GM12878 (cell line): ENCODE results near the gene ASH1L. TPM values are rescaled to one million over a fixed set of nuclear protein-coding genes. Genes with fewer than 3 reads are reported as not detected.
A peak's percentile ranks its signal among the peaks of the same experiment; 100 is the strongest.

Source experiments
- ATF7 ChIP-seq: fragments of 450-650 bp; IDR thresholded peaks from 2 replicates; pipeline ENCODE4 v1.6.1; 2016; ENCODE audit warnings: low read depth, mild to moderate bottlenecking
- BHLHE40 ChIP-seq, 2 experiments: fragments of 450-650 bp in 1 of 2; IDR thresholded peaks; 2 replicates each; pipeline ENCODE4 v1.6.1; 2011 to 2017; ENCODE audit warnings: low read depth in 2 of 2, borderline replicate concordance in 1 of 2, improper control_type of control experiment in 1 of 2, low read length in 1 of 2, mild to moderate bottlenecking in 1 of 2
- FOXK2 ChIP-seq: fragments of 450-650 bp; IDR thresholded peaks from 2 replicates; pipeline ENCODE4 v1.6.1; 2017; ENCODE audit warnings: mild to moderate bottlenecking, moderate library complexity
- MTA3 ChIP-seq: IDR thresholded peaks from 2 replicates; pipeline ENCODE4 v1.6.1; 2012; ENCODE audit warnings: low read length, inconsistent platforms, borderline replicate concordance
- NFIC ChIP-seq: IDR thresholded peaks from 2 replicates; pipeline ENCODE4 v1.6.1; 2012; ENCODE audit warnings: low read depth, mild to moderate bottlenecking, inconsistent platforms, low read length, moderate library complexity
- NFYB ChIP-seq: IDR thresholded peaks from 2 replicates; pipeline ENCODE4 v1.6.1; 2011; ENCODE audit warnings: low read depth, mild to moderate bottlenecking, low read length, improper control_type of control experiment, moderate library complexity; ENCODE audit not compliant: insufficient read depth
- RELA ChIP-seq: fragments of 450-650 bp; IDR thresholded peaks from 2 replicates; pipeline ENCODE4 v1.8.0; 2014; ENCODE audit warnings: borderline replicate concordance; ENCODE audit not compliant: partially characterized antibody
- RFX5 ChIP-seq: IDR thresholded peaks from 2 replicates; pipeline ENCODE4 v1.6.1; 2011; ENCODE audit warnings: low read depth, low read length, improper control_type of control experiment
- SMAD5 ChIP-seq: IDR thresholded peaks from 2 replicates; pipeline ENCODE4 v1.6.1; 2016; ENCODE audit warnings: antibody characterized with exemption, low read depth
- STAT1 ChIP-seq: fragments of 450-650 bp; conservative IDR thresholded peaks from 2 replicates; pipeline ENCODE4 v1.6.1; 2014; ENCODE audit warnings: antibody characterized with exemption, mild to moderate bottlenecking
- TAF1 ChIP-seq: IDR thresholded peaks from 2 replicates; pipeline ENCODE4 v1.6.1; 2011; ENCODE audit warnings: mild to moderate bottlenecking, low read depth, low read length, borderline replicate concordance
- TCF3 ChIP-seq: IDR thresholded peaks from 2 replicates; pipeline ENCODE4 v1.6.1; 2012; ENCODE audit warnings: low read depth, mild to moderate bottlenecking, low read length, borderline replicate concordance; ENCODE audit not compliant: insufficient read depth
- TCF7 ChIP-seq: IDR thresholded peaks from 2 replicates; pipeline ENCODE4 v1.6.1; 2014; ENCODE audit warnings: antibody characterized with exemption, borderline replicate concordance
- YY1 ChIP-seq: IDR thresholded peaks from 2 replicates; pipeline ENCODE4 v1.6.1; 2011; ENCODE audit warnings: low read depth, mild to moderate bottlenecking, low read length
- ZNF274 ChIP-seq: IDR thresholded peaks from one replicate; pipeline ENCODE4 v1.8.0; 2011; ENCODE audit not compliant: insufficient read length, insufficient read depth
- ZNF622 ChIP-seq: fragments of 450-650 bp; IDR thresholded peaks from 2 replicates; pipeline ENCODE4 v1.6.1; 2017; ENCODE audit warnings: mild to moderate bottlenecking, inconsistent platforms
- polyA plus RNA-seq, 11 experiments: library from polyadenylated mRNA; depleted of rRNA in 4 of 11; unstranded in 6 of 11; stranded (reverse) in 5 of 11; fragments of >200 nt; fragmentation: Nextera tagmentation in 4 of 11; fragmentation: Illumina TruSeq in 1 of 11; extraction: Ambion mirVana in 4 of 11; extraction: Trizol in 1 of 11; gene quantifications; 1 replicate in 1 of 11; 2 replicates in 10 of 11; pipeline versions ENCODE4 v1.2.1 to v1.2.3, GENCODE V29; 2011 to 2016; ENCODE audit warnings: inconsistent platforms in 2 of 11, missing spikeins in 2 of 11, low read depth in 1 of 11
- total RNA-seq, 4 experiments: library from RNA; depleted of rRNA in 3 of 4; stranded (reverse); fragments of >200 nt in 3 of 4; fragmentation: Illumina TruSeq in 1 of 4; extraction: Trizol in 1 of 4; gene quantifications; 2 replicates each; pipeline versions ENCODE4 v1.2.1 to v1.2.3, GENCODE V29; 2013 to 2021
- TF ChIP-seq, protein P1 (sequence below): IDR thresholded peaks from 2 replicates; pipeline ENCODE4 v1.6.1; 2012; ENCODE audit warnings: low read depth, low read length, improper control_type of control experiment
- TF ChIP-seq, protein P2 (sequence below): fragments of 450-650 bp; IDR thresholded peaks from 2 replicates; pipeline ENCODE4 v1.6.1; 2016; ENCODE audit warnings: mild to moderate bottlenecking
- TF ChIP-seq, protein P3 (sequence below): IDR thresholded peaks from 2 replicates; pipeline ENCODE4 v1.6.1; 2011; ENCODE audit warnings: borderline replicate concordance, low read depth, mild to moderate bottlenecking, moderate library complexity, low read length; ENCODE audit not compliant: insufficient read depth, poor library complexity, severe bottlenecking
- TF ChIP-seq, protein P4 (sequence below): fragments of 450-650 bp; IDR thresholded peaks from 2 replicates; pipeline ENCODE4 v1.6.1; 2017; ENCODE audit warnings: mild to moderate bottlenecking, moderate library complexity

Gene ASH1L
- total and polyA plus RNA-seq, 10 of the 15 experiments (the other 5 are each of a cell fraction or from before 2014, with no cell fraction given) = 1.7 to 23.9 (median 16.6) TPM

DNA sequence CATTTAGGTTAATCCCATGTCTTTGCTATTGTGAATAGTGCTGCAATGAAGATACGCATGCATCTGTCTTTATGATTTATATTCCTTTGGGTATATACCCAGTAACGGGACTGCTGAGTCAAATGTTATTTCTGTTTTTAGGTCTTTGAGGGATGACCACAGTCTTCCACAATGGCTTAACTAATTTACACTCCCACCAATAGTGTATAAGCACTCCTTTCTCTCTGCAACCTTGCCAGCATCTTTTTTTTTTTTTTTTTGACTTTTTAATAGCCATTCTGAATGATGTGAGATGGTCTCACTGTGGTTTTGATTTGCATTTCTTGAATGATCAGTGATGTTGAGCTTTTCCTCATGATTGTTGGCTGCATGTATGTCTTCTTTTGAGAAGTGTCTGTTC, 33.5 kb downstream of the ASH1L start (continued):
- TF ChIP-seq TAF1 = no peak
- no peak for TF ChIP-seq RELA
- no peak for TF ChIP-seq MTA3
- no peak; the same call in 1 of the 2 replicates for TF ChIP-seq NFIC
- TF ChIP-seq BHLHE40 (IDR thresholded peaks at IDR 0.05; ENCODE audit: borderline replicate concordance in 1 of 2, low read depth in 2 of 2, low read length in 1 of 2) = peak in 1 of 2 experiments; percentile 49; a peak in 1 of 4 replicates
- TF ChIP-seq, protein P1, sequence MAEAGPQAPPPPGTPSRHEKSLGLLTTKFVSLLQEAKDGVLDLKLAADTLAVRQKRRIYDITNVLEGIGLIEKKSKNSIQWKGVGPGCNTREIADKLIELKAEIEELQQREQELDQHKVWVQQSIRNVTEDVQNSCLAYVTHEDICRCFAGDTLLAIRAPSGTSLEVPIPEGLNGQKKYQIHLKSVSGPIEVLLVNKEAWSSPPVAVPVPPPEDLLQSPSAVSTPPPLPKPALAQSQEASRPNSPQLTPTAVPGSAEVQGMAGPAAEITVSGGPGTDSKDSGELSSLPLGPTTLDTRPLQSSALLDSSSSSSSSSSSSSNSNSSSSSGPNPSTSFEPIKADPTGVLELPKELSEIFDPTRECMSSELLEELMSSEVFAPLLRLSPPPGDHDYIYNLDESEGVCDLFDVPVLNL = no peak
- no peak for TF ChIP-seq ZNF622
- no peak for TF ChIP-seq NFYB
- TF ChIP-seq ATF7 = peak; percentile 91
- TF ChIP-seq, protein P2, sequence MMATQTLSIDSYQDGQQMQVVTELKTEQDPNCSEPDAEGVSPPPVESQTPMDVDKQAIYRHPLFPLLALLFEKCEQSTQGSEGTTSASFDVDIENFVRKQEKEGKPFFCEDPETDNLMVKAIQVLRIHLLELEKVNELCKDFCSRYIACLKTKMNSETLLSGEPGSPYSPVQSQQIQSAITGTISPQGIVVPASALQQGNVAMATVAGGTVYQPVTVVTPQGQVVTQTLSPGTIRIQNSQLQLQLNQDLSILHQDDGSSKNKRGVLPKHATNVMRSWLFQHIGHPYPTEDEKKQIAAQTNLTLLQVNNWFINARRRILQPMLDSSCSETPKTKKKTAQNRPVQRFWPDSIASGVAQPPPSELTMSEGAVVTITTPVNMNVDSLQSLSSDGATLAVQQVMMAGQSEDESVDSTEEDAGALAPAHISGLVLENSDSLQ = no peak
- TF ChIP-seq TCF3 = no peak
- no peak for TF ChIP-seq FOXK2
- TF ChIP-seq YY1 = no peak
- no peak for TF ChIP-seq RFX5
- TF ChIP-seq, protein P3, sequence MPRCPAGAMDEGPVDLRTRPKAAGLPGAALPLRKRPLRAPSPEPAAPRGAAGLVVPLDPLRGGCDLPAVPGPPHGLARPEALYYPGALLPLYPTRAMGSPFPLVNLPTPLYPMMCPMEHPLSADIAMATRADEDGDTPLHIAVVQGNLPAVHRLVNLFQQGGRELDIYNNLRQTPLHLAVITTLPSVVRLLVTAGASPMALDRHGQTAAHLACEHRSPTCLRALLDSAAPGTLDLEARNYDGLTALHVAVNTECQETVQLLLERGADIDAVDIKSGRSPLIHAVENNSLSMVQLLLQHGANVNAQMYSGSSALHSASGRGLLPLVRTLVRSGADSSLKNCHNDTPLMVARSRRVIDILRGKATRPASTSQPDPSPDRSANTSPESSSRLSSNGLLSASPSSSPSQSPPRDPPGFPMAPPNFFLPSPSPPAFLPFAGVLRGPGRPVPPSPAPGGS = no peak
- TF ChIP-seq, protein P4, sequence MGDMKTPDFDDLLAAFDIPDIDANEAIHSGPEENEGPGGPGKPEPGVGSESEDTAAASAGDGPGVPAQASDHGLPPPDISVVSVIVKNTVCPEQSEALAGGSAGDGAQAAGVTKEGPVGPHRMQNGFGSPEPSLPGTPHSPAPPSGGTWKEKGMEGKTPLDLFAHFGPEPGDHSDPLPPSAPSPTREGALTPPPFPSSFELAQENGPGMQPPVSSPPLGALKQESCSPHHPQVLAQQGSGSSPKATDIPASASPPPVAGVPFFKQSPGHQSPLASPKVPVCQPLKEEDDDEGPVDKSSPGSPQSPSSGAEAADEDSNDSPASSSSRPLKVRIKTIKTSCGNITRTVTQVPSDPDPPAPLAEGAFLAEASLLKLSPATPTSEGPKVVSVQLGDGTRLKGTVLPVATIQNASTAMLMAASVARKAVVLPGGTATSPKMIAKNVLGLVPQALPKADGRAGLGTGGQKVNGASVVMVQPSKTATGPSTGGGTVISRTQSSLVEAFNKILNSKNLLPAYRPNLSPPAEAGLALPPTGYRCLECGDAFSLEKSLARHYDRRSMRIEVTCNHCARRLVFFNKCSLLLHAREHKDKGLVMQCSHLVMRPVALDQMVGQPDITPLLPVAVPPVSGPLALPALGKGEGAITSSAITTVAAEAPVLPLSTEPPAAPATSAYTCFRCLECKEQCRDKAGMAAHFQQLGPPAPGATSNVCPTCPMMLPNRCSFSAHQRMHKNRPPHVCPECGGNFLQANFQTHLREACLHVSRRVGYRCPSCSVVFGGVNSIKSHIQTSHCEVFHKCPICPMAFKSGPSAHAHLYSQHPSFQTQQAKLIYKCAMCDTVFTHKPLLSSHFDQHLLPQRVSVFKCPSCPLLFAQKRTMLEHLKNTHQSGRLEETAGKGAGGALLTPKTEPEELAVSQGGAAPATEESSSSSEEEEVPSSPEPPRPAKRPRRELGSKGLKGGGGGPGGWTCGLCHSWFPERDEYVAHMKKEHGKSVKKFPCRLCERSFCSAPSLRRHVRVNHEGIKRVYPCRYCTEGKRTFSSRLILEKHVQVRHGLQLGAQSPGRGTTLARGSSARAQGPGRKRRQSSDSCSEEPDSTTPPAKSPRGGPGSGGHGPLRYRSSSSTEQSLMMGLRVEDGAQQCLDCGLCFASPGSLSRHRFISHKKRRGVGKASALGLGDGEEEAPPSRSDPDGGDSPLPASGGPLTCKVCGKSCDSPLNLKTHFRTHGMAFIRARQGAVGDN = no peak
- TF ChIP-seq STAT1 = no peak
- TF ChIP-seq SMAD5 = no peak
- TF ChIP-seq TCF7 = no peak
- no peak for TF ChIP-seq ZNF274
